BJ (cell line): ENCODE results near the gene FAM131A. TPM values are rescaled to one million over a fixed set of nuclear protein-coding genes. Genes with fewer than 3 reads are reported as not detected.
A peak's percentile ranks its signal among the peaks of the same experiment; 100 is the strongest.

ENCODE experiments used
- CTCF ChIA-PET: fragments of 350-600 bp; formaldehyde crosslinking; extraction: SDS; loops from one replicate; lab custom pipeline; 2021; ENCODE audit warnings: antibody characterized with exemption, inconsistent platforms; lab: Yijun Ruan, JAX
- POLR2A ChIA-PET: fragments of 300-600 bp; sonication (Branson Sonifier 250); formaldehyde crosslinking; extraction: SDS; loops from one replicate; lab custom pipeline; 2021; ENCODE audit warnings: antibody characterized with exemption; lab: Charles Lee
- DNase-seq: peaks from one replicate; pipeline ENCODE4 v3.0.0-alpha.2; 2011; ENCODE audit warnings: low read depth
- H3K27me3 ChIP-seq: 2 replicates; pipeline ENCODE4 v1.6.0; 2011; ENCODE audit warnings: low read length; ENCODE audit not compliant: control insufficient read depth, insufficient read depth
- H3K36me3 ChIP-seq: 2 replicates; pipeline ENCODE4 v1.5.1; 2011; ENCODE audit warnings: low read length; ENCODE audit not compliant: control insufficient read depth, insufficient read depth
- H3K4me3 ChIP-seq: 2 replicates; pipeline ENCODE4 v1.5.1; 2011; ENCODE audit warnings: low read depth, mild to moderate bottlenecking, control low read depth, low read length
- CTCF ChIP-seq: IDR thresholded peaks from 2 replicates; pipeline ENCODE4 v1.5.1; 2011; ENCODE audit warnings: low read depth, mild to moderate bottlenecking, control low read depth, inconsistent platforms, low read length, moderate library complexity; ENCODE audit not compliant: insufficient read depth
- polyA plus RNA-seq: library from polyadenylated mRNA; depleted of rRNA; stranded (reverse); fragments of >200 nt; gene quantifications from 2 replicates; pipeline ENCODE4 v1.2.3, GENCODE V29; 2011

The FAM131A gene
- polyA plus RNA-seq, 1 experiment, result 9.3 TPM

- POLR2A ChIA-PET, result interaction anchor here (0.5 kb wide), 1 partner anchor 21 kb away, joined by 3 read pairs; the partner anchor contains the start of gene FAM131A
Observed at GRCh38 chr3:184315871-184316661, 21.3 kb upstream of the FAM131A start.

GRCh38 chr3:184316792-184317191 lies 20.6 kb upstream of the FAM131A start:
- ChIA-PET CTCF (interaction anchor here (0.7 to 0.8 kb wide), 2 partner anchors 9 to 23 kb away, joined by 3 read pairs; no protein-coding TSS in a partner anchor), POLR2A (no interaction called here)
- H3K27me3 ChIP-seq, result no peaks in the 10 kb centered on the region
- H3K36me3 ChIP-seq, result peaks cover 23% of the 10 kb centered on the region
- no peak for TF ChIP-seq CTCF
- peak overlapping the region; percentile 94 for H3K4me3 ChIP-seq
- DNase-seq, result no peak

More at GRCh38 chr3:184315871-184316661, 21.3 kb upstream of the FAM131A start:
- H3K36me3 ChIP-seq, result peaks cover 16% of the 10 kb centered on the region
- no peak for TF ChIP-seq CTCF
- DNase-seq, result no peak
- H3K27me3 ChIP-seq, result no peaks in the 10 kb centered on the region
- CTCF ChIA-PET, result interaction anchor here (0.8 to 1.7 kb wide), 4 partner anchors 16 to 52 kb away, joined by 3 read pairs; no protein-coding TSS in a partner anchor
- peak overlapping the region; percentile 94 for H3K4me3 ChIP-seq

GRCh38 chr3:184317201-184317600 lies 20.2 kb upstream of the FAM131A start:
- Histone ChIP-seq H3K27me3 (no peaks in the 10 kb centered on the region), H3K36me3 (peaks cover 26% of the 10 kb centered on the region), H3K4me3 (peak overlapping the region; percentile 94; the same call in 1 of the 2 replicates)
- POLR2A ChIA-PET, result no interaction called here
- CTCF ChIA-PET, result interaction anchor here (0.7 kb wide), 1 partner anchor 9 kb away, joined by 3 read pairs; no protein-coding TSS in a partner anchor
- DNase-seq, result no peak
- no peak for TF ChIP-seq CTCF

GRCh38 chr3:184320104-184320445 lies 17.3 kb upstream of the FAM131A start:
- peaks cover 53% of the 10 kb centered on the region for H3K36me3 ChIP-seq
- H3K27me3 ChIP-seq, result no peaks in the 10 kb centered on the region
- peak overlapping the region; percentile 18; the same call in 1 of the 2 replicates for H3K4me3 ChIP-seq
- ChIA-PET POLR2A (no interaction called here), CTCF (interaction anchor here (0.6 to 1.7 kb wide), 2 partner anchors 9 to 14 kb away, joined by 3 to 5 read pairs; no protein-coding TSS in a partner anchor)
- no peak for TF ChIP-seq CTCF
- peak; percentile 78 for DNase-seq

GRCh38 chr3:184321666-184322065 lies 15.7 kb upstream of the FAM131A start:
- DNase-seq, result no peak
- POLR2A ChIA-PET, result no interaction called here
- Histone ChIP-seq H3K27me3 (no peaks in the 10 kb centered on the region), H3K4me3 (no peak overlapping the region), H3K36me3 (peaks cover 66% of the 10 kb centered on the region)
- CTCF ChIA-PET, result no interaction called here
- TF ChIP-seq CTCF, result no peak
